MCF 10A (cell line): ENCODE data around the gene ZNF235. TPM values are rescaled to one million over a fixed set of nuclear protein-coding genes. Genes with fewer than 3 reads are reported as not detected.

ENCODE experiments used
- BruUV-seq: library from RNA; stranded (reverse); fragments of 400-500 nt; replicated peaks from 2 replicates; lab custom pipeline; 2021; lab: Mats Ljungman, UMichigan
- CTCF ChIA-PET: fragments of 300-600 bp; sonication (Branson Sonifier 250); formaldehyde crosslinking; extraction: SDS; loops from one replicate; lab custom pipeline; 2021; ENCODE audit warnings: antibody characterized with exemption, inconsistent platforms; lab: Yijun Ruan, JAX
- POLR2A ChIA-PET: fragments of 300-600, 350-650 bp; sonication (Branson Sonifier 250); formaldehyde crosslinking; extraction: SDS; loops from one replicate; lab custom pipeline; 2020; ENCODE audit warnings: antibody characterized with exemption, inconsistent platforms; lab: Yijun Ruan, JAX
- DNase-seq: peaks from one replicate; pipeline ENCODE4 v3.0.0-alpha.2; 2018; ENCODE audit not compliant: unreplicated experiment
- H3K27ac Mint-ChIP-seq: one replicate; pipeline ENCODE4 v1.8.0; 2022; ENCODE audit warnings: mild to moderate bottlenecking, low read depth, mixed read lengths; ENCODE audit not compliant: unreplicated experiment
- H3K27me3 Mint-ChIP-seq: one replicate; pipeline ENCODE4 v1.8.0; 2022; ENCODE audit warnings: mixed read lengths; ENCODE audit not compliant: insufficient read depth, unreplicated experiment
- H3K36me3 Mint-ChIP-seq: one replicate; pipeline ENCODE4 v1.8.0; 2022; ENCODE audit warnings: mild to moderate bottlenecking, moderate library complexity, mixed read lengths; ENCODE audit not compliant: insufficient read depth, unreplicated experiment
- H3K4me1 Mint-ChIP-seq: one replicate; pipeline ENCODE4 v1.8.0; 2022; ENCODE audit warnings: mixed read lengths; ENCODE audit not compliant: insufficient read depth, unreplicated experiment
- H3K4me3 Mint-ChIP-seq: one replicate; pipeline ENCODE4 v1.8.0; 2022; ENCODE audit warnings: mild to moderate bottlenecking, moderate library complexity, mixed read lengths; ENCODE audit not compliant: unreplicated experiment
- H3K9me3 Mint-ChIP-seq: one replicate; pipeline ENCODE4 v1.8.0; 2022; ENCODE audit warnings: mixed read lengths; ENCODE audit not compliant: unreplicated experiment
- intact Hi-C: fragments of 100-400 bp; cut with micrococcal nuclease; formaldehyde crosslinking; loops from 2 replicates; pipeline ENCODE4 v1.14.1; 2022
- total RNA-seq: library from RNA; stranded (reverse); gene quantifications from 2 replicates; pipeline ENCODE4 v1.2.3, GENCODE V29; 2022
- TF ChIP-seq, protein P1 (sequence below): fragments of 200-600 bp; IDR thresholded peaks from one replicate; pipeline ENCODE4 v1.8.0; 2022; ENCODE audit warnings: antibody characterized with exemption, mild to moderate bottlenecking; ENCODE audit not compliant: unreplicated experiment

Gene ZNF235
- total RNA-seq, 1 experiment from 2014 or later = 2.7 TPM

DNA sequence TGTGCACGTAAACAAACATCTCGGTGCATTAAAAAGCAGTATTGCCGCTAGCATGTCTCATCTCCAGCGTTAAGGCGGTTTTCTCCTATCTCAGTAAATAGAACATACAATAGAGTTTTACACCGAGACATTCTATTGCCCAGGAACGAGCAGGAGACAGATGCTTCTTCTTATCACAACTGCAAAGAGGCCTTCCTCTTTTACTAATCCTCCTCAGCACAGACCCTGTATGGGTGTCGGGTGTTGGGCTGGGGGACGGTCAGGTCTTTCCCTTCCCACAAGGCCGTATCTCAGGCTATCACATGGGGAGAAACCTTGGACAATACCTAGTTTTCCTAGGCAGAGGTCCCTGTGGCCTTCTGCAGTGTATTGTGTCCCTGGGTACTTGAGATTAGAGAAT lies 23.9 kb downstream of the ZNF235 start:
- no TSS peak for BruUV-seq
- Mint-ChIP-seq H3K4me1 (no peaks in the 10 kb centered on the region), H3K27me3 (no peaks in the 10 kb centered on the region), H3K4me3 (no peak overlapping the region), H3K9me3 (peaks cover 23% of the 10 kb centered on the region), H3K27ac (no peak overlapping the region), H3K36me3 (no peaks in the 10 kb centered on the region)
- CTCF ChIA-PET = no interaction called here
- POLR2A ChIA-PET = no interaction called here
- intact Hi-C loops = no loop called here
- TF ChIP-seq, protein P1, sequence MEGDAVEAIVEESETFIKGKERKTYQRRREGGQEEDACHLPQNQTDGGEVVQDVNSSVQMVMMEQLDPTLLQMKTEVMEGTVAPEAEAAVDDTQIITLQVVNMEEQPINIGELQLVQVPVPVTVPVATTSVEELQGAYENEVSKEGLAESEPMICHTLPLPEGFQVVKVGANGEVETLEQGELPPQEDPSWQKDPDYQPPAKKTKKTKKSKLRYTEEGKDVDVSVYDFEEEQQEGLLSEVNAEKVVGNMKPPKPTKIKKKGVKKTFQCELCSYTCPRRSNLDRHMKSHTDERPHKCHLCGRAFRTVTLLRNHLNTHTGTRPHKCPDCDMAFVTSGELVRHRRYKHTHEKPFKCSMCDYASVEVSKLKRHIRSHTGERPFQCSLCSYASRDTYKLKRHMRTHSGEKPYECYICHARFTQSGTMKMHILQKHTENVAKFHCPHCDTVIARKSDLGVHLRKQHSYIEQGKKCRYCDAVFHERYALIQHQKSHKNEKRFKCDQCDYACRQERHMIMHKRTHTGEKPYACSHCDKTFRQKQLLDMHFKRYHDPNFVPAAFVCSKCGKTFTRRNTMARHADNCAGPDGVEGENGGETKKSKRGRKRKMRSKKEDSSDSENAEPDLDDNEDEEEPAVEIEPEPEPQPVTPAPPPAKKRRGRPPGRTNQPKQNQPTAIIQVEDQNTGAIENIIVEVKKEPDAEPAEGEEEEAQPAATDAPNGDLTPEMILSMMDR = no peak
- DNase-seq = no peak

DNA sequence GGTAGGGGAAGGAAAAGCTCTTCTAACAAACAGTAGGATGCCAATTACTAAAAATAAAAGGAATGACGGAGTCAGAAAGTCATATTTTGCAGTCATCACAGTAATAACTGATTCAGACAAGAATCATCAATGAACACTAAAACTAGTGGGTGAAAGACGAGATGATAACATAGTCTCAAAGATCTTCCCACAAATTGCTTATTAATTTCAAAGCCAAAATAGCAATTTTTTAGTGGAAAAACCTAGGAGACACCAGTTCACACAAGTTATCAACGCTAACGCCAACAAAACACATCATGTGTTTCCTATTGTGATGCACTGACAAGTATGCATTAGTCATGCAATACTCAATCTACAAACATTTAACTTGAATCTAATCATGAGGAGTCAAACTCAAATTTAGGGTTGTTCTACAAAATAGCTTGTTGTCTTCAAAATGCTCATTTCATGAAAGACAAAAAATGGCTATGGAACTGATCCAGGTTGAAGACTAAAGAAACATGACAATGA lies 26.6 kb downstream of the ZNF235 start:
- Mint-ChIP-seq H3K4me3 (no peak overlapping the region), H3K27me3 (no peaks in the 10 kb centered on the region), H3K4me1 (no peaks in the 10 kb centered on the region), H3K27ac (no peak overlapping the region), H3K9me3 (peaks cover 36% of the 10 kb centered on the region), H3K36me3 (no peaks in the 10 kb centered on the region)
- POLR2A ChIA-PET = no interaction called here
- TF ChIP-seq, protein P1 = no peak
- DNase-seq = no peak
- intact Hi-C loops = no loop called here
- CTCF ChIA-PET = interaction anchor here (0.6 kb wide), 1 partner anchor 40 kb away, joined by 3 read pairs; no protein-coding TSS in a partner anchor
- no TSS peak for BruUV-seq

DNA sequence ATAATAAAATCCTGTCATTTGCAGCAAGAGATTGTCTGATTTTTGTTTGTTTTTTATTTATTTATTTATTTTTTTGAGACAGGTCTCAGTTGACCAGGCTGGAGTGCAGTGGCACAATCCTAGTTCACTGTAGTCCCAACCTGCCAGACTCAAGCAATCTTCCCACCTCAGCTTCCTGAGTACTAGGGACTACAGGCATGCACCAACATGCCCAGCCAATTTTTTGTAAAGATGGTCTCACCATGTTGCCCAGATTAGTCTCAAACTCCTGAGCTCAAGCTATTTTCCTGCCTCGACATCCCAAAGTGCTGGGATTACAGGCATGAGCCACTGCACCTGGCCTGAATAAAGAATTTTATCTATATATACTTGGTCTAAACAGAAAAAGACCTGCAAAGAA lies 27.5 kb downstream of the ZNF235 start:
- Mint-ChIP-seq H3K4me3 (no peak overlapping the region), H3K36me3 (no peaks in the 10 kb centered on the region), H3K27me3 (no peaks in the 10 kb centered on the region), H3K9me3 (peaks cover 43% of the 10 kb centered on the region), H3K4me1 (no peaks in the 10 kb centered on the region), H3K27ac (no peak overlapping the region)
- ChIA-PET CTCF (no interaction called here), POLR2A (interaction anchor here (0.7 kb wide), 2 partner anchors 200 to 348 kb away, joined by 3 to 4 read pairs; no protein-coding TSS in a partner anchor)
- no peak for DNase-seq
- intact Hi-C loops = no loop called here
- TF ChIP-seq, protein P1 = no peak
- BruUV-seq = no TSS peak

DNA sequence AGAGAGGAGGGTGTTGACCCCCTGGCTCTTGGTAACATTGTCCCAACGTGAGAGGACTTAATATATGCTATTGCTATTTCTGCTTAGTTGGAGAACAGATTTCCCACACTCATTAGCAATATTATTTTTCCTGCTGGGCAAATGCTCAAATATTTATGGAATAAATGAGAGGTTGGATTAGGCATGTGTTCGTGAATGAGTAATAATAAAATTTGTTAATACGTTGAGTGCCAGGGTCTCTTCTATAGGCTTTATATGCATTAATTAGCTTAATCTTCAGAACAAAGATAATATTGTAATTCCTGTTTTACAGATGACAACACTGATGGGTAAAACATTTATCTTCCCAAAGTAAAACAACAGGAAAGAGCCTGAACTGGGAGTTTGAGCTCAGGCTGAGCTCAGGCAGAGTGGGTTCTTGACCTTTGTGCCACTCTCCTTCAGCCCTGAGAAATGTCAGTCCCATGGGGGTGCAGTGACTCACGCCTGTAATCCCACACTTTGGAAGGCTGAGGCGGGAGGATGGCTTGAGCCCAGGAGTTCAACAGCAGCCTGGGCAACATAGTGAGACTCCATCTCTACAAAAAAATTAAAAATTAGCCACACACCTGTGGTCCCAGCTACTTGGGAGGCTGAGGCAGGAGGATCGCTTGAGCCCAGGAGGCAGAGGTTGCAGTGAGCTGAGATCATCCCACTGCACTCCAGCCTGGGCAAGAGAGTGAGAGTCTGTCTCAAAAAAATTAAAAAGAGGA lies 44.0 kb downstream of the ZNF235 start:
- H3K4me3 Mint-ChIP-seq = peak overlapping the region; percentile 52
- H3K27ac Mint-ChIP-seq = no peak overlapping the region

More for the DNA sequence above, 44.0 kb downstream of the ZNF235 start:
- Mint-ChIP-seq H3K36me3 (no peaks in the 10 kb centered on the region), H3K4me1 (peaks cover 8% of the 10 kb centered on the region), H3K9me3 (peaks cover 26% of the 10 kb centered on the region), H3K27me3 (no peaks in the 10 kb centered on the region)
- POLR2A ChIA-PET = no interaction called here
- CTCF ChIA-PET = no interaction called here
- TF ChIP-seq, protein P1 = no peak
- intact Hi-C loops = no loop called here
- no TSS peak for BruUV-seq
- no peak for DNase-seq
